ENCODE results near the gene CTNNAL1. TPM values are rescaled to one million over a fixed set of nuclear protein-coding genes. Genes with fewer than 3 reads are reported as not detected.

Gene CTNNAL1
- total and polyA plus RNA-seq, 2 of the 8 experiments (the other 6 are each of a cell fraction or from before 2014, with no cell fraction given): 23.2 to 66.1 TPM

DNA sequence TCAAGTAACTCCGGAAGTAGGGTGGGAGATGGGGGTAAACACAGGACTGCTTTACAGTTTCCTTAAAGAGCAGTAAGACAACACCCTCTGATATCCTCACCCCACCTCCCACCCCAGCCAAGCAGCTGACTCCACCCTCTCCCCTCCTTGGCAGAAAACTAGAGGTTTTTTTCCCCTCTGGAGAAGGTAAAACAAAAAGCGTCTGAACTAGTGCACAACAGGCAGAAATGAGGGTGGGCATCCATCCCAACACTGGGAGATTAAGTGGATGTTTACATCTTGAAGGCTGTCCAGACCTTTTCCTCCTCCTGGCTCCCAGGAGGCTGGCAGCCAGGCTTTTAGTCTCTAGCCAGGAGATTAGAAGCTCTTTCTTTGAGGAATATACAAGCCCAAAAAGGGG lies 13.9 kb upstream of the CTNNAL1 start (continued):
- TF ChIP-seq, protein P1, sequence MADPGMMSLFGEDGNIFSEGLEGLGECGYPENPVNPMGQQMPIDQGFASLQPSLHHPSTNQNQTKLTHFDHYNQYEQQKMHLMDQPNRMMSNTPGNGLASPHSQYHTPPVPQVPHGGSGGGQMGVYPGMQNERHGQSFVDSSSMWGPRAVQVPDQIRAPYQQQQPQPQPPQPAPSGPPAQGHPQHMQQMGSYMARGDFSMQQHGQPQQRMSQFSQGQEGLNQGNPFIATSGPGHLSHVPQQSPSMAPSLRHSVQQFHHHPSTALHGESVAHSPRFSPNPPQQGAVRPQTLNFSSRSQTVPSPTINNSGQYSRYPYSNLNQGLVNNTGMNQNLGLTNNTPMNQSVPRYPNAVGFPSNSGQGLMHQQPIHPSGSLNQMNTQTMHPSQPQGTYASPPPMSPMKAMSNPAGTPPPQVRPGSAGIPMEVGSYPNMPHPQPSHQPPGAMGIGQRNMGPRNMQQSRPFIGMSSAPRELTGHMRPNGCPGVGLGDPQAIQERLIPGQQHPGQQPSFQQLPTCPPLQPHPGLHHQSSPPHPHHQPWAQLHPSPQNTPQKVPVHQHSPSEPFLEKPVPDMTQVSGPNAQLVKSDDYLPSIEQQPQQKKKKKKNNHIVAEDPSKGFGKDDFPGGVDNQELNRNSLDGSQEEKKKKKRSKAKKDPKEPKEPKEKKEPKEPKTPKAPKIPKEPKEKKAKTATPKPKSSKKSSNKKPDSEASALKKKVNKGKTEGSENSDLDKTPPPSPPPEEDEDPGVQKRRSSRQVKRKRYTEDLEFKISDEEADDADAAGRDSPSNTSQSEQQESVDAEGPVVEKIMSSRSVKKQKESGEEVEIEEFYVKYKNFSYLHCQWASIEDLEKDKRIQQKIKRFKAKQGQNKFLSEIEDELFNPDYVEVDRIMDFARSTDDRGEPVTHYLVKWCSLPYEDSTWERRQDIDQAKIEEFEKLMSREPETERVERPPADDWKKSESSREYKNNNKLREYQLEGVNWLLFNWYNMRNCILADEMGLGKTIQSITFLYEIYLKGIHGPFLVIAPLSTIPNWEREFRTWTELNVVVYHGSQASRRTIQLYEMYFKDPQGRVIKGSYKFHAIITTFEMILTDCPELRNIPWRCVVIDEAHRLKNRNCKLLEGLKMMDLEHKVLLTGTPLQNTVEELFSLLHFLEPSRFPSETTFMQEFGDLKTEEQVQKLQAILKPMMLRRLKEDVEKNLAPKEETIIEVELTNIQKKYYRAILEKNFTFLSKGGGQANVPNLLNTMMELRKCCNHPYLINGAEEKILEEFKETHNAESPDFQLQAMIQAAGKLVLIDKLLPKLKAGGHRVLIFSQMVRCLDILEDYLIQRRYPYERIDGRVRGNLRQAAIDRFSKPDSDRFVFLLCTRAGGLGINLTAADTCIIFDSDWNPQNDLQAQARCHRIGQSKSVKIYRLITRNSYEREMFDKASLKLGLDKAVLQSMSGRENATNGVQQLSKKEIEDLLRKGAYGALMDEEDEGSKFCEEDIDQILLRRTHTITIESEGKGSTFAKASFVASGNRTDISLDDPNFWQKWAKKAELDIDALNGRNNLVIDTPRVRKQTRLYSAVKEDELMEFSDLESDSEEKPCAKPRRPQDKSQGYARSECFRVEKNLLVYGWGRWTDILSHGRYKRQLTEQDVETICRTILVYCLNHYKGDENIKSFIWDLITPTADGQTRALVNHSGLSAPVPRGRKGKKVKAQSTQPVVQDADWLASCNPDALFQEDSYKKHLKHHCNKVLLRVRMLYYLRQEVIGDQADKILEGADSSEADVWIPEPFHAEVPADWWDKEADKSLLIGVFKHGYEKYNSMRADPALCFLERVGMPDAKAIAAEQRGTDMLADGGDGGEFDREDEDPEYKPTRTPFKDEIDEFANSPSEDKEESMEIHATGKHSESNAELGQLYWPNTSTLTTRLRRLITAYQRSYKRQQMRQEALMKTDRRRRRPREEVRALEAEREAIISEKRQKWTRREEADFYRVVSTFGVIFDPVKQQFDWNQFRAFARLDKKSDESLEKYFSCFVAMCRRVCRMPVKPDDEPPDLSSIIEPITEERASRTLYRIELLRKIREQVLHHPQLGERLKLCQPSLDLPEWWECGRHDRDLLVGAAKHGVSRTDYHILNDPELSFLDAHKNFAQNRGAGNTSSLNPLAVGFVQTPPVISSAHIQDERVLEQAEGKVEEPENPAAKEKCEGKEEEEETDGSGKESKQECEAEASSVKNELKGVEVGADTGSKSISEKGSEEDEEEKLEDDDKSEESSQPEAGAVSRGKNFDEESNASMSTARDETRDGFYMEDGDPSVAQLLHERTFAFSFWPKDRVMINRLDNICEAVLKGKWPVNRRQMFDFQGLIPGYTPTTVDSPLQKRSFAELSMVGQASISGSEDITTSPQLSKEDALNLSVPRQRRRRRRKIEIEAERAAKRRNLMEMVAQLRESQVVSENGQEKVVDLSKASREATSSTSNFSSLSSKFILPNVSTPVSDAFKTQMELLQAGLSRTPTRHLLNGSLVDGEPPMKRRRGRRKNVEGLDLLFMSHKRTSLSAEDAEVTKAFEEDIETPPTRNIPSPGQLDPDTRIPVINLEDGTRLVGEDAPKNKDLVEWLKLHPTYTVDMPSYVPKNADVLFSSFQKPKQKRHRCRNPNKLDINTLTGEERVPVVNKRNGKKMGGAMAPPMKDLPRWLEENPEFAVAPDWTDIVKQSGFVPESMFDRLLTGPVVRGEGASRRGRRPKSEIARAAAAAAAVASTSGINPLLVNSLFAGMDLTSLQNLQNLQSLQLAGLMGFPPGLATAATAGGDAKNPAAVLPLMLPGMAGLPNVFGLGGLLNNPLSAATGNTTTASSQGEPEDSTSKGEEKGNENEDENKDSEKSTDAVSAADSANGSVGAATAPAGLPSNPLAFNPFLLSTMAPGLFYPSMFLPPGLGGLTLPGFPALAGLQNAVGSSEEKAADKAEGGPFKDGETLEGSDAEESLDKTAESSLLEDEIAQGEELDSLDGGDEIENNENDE (IDR thresholded peaks at IDR 0.05; ENCODE audit: insufficient replicate concordance, low read length): no peak
- TF ChIP-seq CEBPB (IDR thresholded peaks at IDR 0.05; ENCODE audit: low read depth, low read length): no peak
- TF ChIP-seq TAF7 (optimal IDR thresholded peaks at IDR 0.05; ENCODE audit: borderline replicate concordance, low read depth, low read length): no peak
